Measurements from ENCODE around the gene TMEM222.

GRCh38 chr1:27321813-27322568 lies at the start of gene TMEM222:
- TF ChIP-seq CTCF (IDR thresholded peaks at IDR 0.05) (no peak), EZH2phosphoT487 (IDR thresholded peaks at IDR 0.05) (no peak), EZH2 (IDR thresholded peaks at IDR 0.05) (peak; percentile 36)
